ENCODE data around the gene SMYD3.

DNA sequence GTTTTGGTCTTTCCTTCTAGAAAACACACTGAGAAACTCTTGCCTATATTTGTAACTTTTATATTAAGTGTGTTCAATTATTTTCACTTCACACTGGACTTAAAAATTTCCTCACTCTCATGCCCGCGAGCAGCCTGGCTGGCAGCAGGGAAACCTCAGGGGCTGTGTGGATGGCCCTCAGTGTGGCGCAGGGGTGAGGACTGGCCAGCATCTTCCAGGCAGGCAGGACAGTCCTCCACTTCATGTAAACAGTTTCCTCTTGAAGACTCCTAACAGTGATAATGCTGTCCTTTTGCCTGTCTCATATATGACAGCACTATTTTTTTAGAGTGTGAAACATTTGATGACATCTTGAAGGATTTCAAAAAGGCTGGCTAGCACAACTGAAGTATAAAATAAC lies 733.7 kb downstream of the SMYD3 start:
- TF ChIP-seq POLR2AphosphoS5 (IDR thresholded peaks at IDR 0.05): no peak
- TF ChIP-seq, protein P1, sequence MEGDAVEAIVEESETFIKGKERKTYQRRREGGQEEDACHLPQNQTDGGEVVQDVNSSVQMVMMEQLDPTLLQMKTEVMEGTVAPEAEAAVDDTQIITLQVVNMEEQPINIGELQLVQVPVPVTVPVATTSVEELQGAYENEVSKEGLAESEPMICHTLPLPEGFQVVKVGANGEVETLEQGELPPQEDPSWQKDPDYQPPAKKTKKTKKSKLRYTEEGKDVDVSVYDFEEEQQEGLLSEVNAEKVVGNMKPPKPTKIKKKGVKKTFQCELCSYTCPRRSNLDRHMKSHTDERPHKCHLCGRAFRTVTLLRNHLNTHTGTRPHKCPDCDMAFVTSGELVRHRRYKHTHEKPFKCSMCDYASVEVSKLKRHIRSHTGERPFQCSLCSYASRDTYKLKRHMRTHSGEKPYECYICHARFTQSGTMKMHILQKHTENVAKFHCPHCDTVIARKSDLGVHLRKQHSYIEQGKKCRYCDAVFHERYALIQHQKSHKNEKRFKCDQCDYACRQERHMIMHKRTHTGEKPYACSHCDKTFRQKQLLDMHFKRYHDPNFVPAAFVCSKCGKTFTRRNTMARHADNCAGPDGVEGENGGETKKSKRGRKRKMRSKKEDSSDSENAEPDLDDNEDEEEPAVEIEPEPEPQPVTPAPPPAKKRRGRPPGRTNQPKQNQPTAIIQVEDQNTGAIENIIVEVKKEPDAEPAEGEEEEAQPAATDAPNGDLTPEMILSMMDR (IDR thresholded peaks at IDR 0.05 in 8 of 11, conservative IDR thresholded peaks at IDR 0.05 in 3 of 11): no peak
- TF ChIP-seq POLR2A (IDR thresholded peaks at IDR 0.05): no peak

Measured in spleen (tissue), 7 donors.